Ovary (tissue), 3 donors: Measurements from ENCODE around the gene RABAC1.

Source experiments
- CTCF ChIP-seq, 3 donors: fragments of 450-650 bp in 2 of 3; fragments of 200-600 bp in 1 of 3; IDR thresholded peaks; one replicate each; pipeline versions ENCODE4 v1.5.1 to v1.8.0; 2016 to 2022; ENCODE audit warnings: antibody characterized with exemption in 3 of 3, mild to moderate bottlenecking in 1 of 3
- EP300 ChIP-seq: sonication (generic); formaldehyde crosslinking; IDR thresholded peaks from one replicate; pipeline ENCODE4 v1.6.1; 2017; ENCODE audit warnings: antibody characterized with exemption
- POLR2A ChIP-seq: fragments of 450-650 bp; IDR thresholded peaks from one replicate; pipeline ENCODE4 v1.6.1; 2017; ENCODE audit warnings: antibody characterized with exemption, mild to moderate bottlenecking, moderate library complexity
- donor health status: DM: no; HTN: no; CAD: no.

DNA sequence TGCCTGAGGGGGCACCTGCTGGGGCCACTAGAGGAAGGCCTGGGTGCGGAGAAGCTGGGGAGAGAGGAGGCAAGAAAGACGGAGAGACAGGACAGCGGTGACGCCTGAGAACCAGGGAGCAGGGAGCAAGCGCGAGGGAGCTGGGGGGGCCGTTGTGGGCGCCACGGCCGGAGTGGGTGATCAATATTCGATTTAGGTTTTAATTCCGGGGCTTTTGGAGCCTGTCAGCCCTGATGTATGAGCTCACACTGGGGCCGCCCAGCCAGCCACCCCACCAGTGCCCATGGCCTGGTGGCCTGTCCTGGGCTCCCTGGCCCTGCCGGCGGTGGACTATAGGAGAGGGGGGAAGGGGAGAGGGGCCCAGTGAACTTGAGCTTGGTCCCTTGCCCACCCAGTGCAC, 22.2 kb downstream of the RABAC1 start:
- TF ChIP-seq CTCF (IDR thresholded peaks at IDR 0.05) (no peak), POLR2A (no peak), EP300 (no peak)
